Activated CD4-positive, CD25-positive, alpha-beta regulatory T cell treated with anti-CD3 and anti-CD28 coated beads, Interleukin-2, amount 50 U/mL, for 16 hours (primary cell): ENCODE results near the gene DOP1A.
A peak's percentile ranks its signal among the peaks of the same experiment; 100 is the strongest.

ENCODE experiments used
- DNase-seq: peaks from one replicate; pipeline ENCODE4 v3.0.0-alpha.2; 2020; ENCODE audit warnings: low read depth, low spot score

DOP1A gene

GRCh38 chr6:83198486-83199172 lies 131.2 kb downstream of the DOP1A start:
- no peak for DNase-seq

DNA sequence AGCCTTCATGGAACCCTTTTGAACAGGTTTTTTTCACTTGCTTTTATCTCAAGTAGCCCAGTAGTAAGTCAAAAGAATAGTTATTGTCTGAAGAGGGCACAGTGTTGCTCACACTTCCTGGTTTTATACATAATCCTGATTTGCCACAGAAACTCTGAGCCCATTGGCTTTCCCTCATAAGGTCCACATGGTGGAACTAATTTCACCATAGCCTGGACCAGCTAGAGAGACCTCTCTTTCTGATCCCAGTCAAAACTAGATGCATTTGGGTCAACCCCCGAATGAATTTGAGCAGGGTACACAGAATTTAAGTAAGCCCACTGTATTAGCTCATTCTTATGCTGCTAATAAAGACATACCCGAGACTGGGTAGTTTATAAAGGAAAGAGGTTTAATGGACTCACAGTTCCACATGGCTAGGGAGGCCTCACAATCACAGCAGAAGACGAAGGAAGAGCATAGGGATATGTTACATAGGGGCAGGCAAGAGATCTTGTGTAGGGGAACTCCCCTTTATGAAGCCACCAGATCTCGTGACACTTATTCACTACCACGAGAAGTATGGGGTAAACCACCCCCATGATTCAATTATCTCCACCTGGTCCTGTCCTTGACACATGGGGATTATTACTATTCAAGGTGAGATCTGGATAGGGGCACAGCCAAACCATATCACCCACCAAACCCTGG lies 131.8 kb downstream of the DOP1A start:
- no peak for DNase-seq

- DNase-seq: no peak
These were observed 132.4 kb downstream of the DOP1A start for GRCh38 chr6:83199863-83200225.

GRCh38 chr6:83202031-83202430 lies 134.6 kb downstream of the DOP1A start:
- no peak for DNase-seq

DNA sequence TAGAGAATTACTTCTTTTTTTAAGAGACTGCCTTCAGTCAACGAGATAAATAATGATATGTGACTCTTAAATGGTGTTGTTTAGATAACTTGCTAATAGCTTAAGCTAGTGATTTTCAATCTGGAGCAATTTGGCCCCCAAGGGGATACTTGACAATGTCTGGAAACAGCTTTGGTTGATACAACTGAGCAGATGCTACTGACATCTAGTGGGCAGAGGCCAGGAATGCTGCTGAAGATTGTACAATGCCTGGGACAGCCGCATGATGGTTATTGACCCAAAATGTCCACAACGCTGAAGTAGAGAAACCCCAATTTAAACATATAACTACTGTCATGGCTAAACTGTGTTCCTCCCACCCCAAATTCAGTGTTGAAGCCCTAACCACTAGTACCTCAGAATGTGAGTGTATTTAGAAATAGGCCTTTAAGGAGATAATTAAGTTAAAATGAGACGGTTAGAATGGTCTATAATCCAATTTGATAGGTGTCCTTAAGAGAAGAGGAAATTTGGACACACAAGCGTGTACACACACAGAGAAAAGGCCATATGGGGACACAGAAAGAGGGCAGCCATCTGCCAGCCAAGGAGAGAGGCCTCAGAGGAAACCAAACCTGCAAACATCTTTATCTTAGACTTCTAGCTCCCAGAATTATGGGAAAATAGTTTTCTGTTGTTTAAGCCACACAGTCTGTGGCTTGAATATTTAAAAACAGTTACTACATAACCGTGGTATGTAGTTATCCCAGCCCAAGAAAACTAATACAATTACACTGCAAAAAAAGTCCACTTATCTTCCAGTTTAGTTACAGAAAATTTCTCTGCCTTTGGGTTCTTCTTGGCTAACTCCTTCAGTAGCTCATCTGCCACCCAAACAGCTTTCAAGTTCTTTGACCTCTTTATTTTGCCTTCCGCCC lies 147.9 kb downstream of the DOP1A start:
- peak; percentile 18 for DNase-seq

- DNase-seq: no peak
These were observed 149.3 kb downstream of the DOP1A start for GRCh38 chr6:83216806-83217205.
